ENCODE results near the gene MAGI3.
A peak's percentile ranks its signal among the peaks of the same experiment; 100 is the strongest.

Gene MAGI3

GRCh38 chr1:113389953-113390834, at the start of gene MAGI3:
MAGI3 (plus strand) TSS chr1:113390515; CDS start chr1:113391034, 519 bp downstream.
- peak; percentile 86 to 92 for DNase-seq (ENCODE audit: low read depth in 1 of 2, low spot score in 1 of 2)

GRCh38 chr1:113353580-113353979, 36.7 kb upstream of the MAGI3 start:
- DNase-seq (ENCODE audit: low read depth in 1 of 2, low spot score in 1 of 2), result no peak

GRCh38 chr1:113363935-113364334, 26.4 kb upstream of the MAGI3 start:
- no peak for DNase-seq (ENCODE audit: low read depth in 1 of 2, low spot score in 1 of 2)

GRCh38 chr1:113369040-113369439, 21.3 kb upstream of the MAGI3 start:
- DNase-seq (ENCODE audit: low read depth in 1 of 2, low spot score in 1 of 2), result no peak

- no peak for DNase-seq (ENCODE audit: low read depth in 1 of 2, low spot score in 1 of 2)
Measured at GRCh38 chr1:113369699-113370098, 20.6 kb upstream of the MAGI3 start.

GRCh38 chr1:113370868-113371267, 19.4 kb upstream of the MAGI3 start:
- DNase-seq (ENCODE audit: low read depth in 1 of 2, low spot score in 1 of 2), result no peak

- DNase-seq (ENCODE audit: low read depth in 1 of 2, low spot score in 1 of 2), result no peak
Measured at GRCh38 chr1:113372546-113372945, 17.8 kb upstream of the MAGI3 start.

GRCh38 chr1:113373644-113374043, 16.7 kb upstream of the MAGI3 start:
- DNase-seq (ENCODE audit: low read depth in 1 of 2, low spot score in 1 of 2), result no peak

- no peak for DNase-seq (ENCODE audit: low read depth in 1 of 2, low spot score in 1 of 2)
Measured at GRCh38 chr1:113375878-113376277, 14.4 kb upstream of the MAGI3 start.

GRCh38 chr1:113380075-113380474, 10.2 kb upstream of the MAGI3 start:
- no peak for DNase-seq (ENCODE audit: low read depth in 1 of 2, low spot score in 1 of 2)

- DNase-seq (ENCODE audit: low read depth in 1 of 2, low spot score in 1 of 2), result no peak
Measured at GRCh38 chr1:113388017-113388620, 2.2 kb upstream of the MAGI3 start.

- no peak for DNase-seq (ENCODE audit: low read depth in 1 of 2, low spot score in 1 of 2)
Measured at GRCh38 chr1:113388621-113389358, 1.5 kb upstream of the MAGI3 start.

- no peak for DNase-seq (ENCODE audit: low read depth in 1 of 2, low spot score in 1 of 2)
Measured at GRCh38 chr1:113389359-113389952, 859 bp upstream of the MAGI3 start.

- DNase-seq (ENCODE audit: low read depth in 1 of 2, low spot score in 1 of 2), result peak in 1 of 2 donors; percentile 16
Measured at GRCh38 chr1:113390871-113391648, 745 bp downstream of the MAGI3 start.

- DNase-seq (ENCODE audit: low read depth in 1 of 2, low spot score in 1 of 2), result no peak
Measured at GRCh38 chr1:113391649-113392271, 1.4 kb downstream of the MAGI3 start.

GRCh38 chr1:113392541-113393128, 2.3 kb downstream of the MAGI3 start:
- DNase-seq (ENCODE audit: low read depth in 1 of 2, low spot score in 1 of 2), result no peak

- DNase-seq (ENCODE audit: low read depth in 1 of 2, low spot score in 1 of 2), result no peak
Measured at GRCh38 chr1:113394043-113394862, 3.9 kb downstream of the MAGI3 start.

- DNase-seq (ENCODE audit: low read depth in 1 of 2, low spot score in 1 of 2), result no peak
Measured at GRCh38 chr1:113394863-113395259, 4.5 kb downstream of the MAGI3 start.

- no peak for DNase-seq (ENCODE audit: low read depth in 1 of 2, low spot score in 1 of 2)
Measured at GRCh38 chr1:113396102-113396501, 5.8 kb downstream of the MAGI3 start.

Measured in activated CD4-positive, alpha-beta T cell treated with anti-CD3 and anti-CD28 coated beads, Interleukin-2, amount 50 U/mL, for 24 hours (primary cell).